GM23338 (cell line): ENCODE results near the gene GRID1. TPM values are rescaled to one million over a fixed set of nuclear protein-coding genes. Genes with fewer than 3 reads are reported as not detected.

Source experiments
- ATAC-seq: fragments of 200-7000 bp; cut with Tn5 transposase; 3 replicates; pipeline ENCODE4 v1.9.1; 2020
- DNase-seq: peaks from one replicate; pipeline ENCODE4 v3.0.0-alpha.2; 2015; ENCODE audit warnings: low spot score
- H2AFZ ChIP-seq: fragments of 200-600 bp; sonication (generic); 2 replicates; pipeline ENCODE4 v1.8.0; 2016; ENCODE audit warnings: antibody characterized with exemption, mild to moderate bottlenecking, moderate library complexity
- H3F3A ChIP-seq: fragments of 200-600 bp; sonication (generic); replicated peaks from 2 replicates; pipeline ENCODE4 v1.8.0; 2017; ENCODE audit warnings: antibody characterized with exemption, mixed run types, low read depth
- H3K27ac ChIP-seq: fragments of 200-600 bp; sonication (generic); 2 replicates; pipeline ENCODE4 v1.6.1; 2016; ENCODE audit warnings: low read depth
- H3K27me3 ChIP-seq: fragments of 200-600 bp; sonication (generic); 2 replicates; pipeline ENCODE4 v1.8.0; 2016; ENCODE audit warnings: mild to moderate bottlenecking, mixed run types, moderate library complexity; ENCODE audit not compliant: insufficient read depth
- H3K36me3 ChIP-seq: fragments of 200-600 bp; sonication (generic); 2 replicates; pipeline ENCODE4 v1.8.0; 2016; ENCODE audit warnings: mild to moderate bottlenecking; ENCODE audit not compliant: insufficient read depth
- H3K4me1 ChIP-seq: fragments of 200-600 bp; sonication (generic); 2 replicates; pipeline ENCODE4 v1.8.0; 2016; ENCODE audit warnings: mild to moderate bottlenecking, moderate library complexity; ENCODE audit not compliant: insufficient read depth
- H3K4me2 ChIP-seq: fragments of 200-600 bp; sonication (generic); 2 replicates; pipeline ENCODE4 v1.7.1; 2017; ENCODE audit warnings: mixed run types
- H3K4me3 ChIP-seq: fragments of 200-600 bp; sonication (generic); 2 replicates; pipeline ENCODE4 v1.6.1; 2016; ENCODE audit warnings: mixed run types
- H3K79me2 ChIP-seq: fragments of 200-600 bp; sonication (generic); replicated peaks from 2 replicates; pipeline ENCODE4 v1.8.0; 2017; ENCODE audit warnings: mild to moderate bottlenecking; ENCODE audit not compliant: insufficient read depth
- H3K9me2 ChIP-seq: fragments of 200-600 bp; sonication (generic); 2 replicates; pipeline ENCODE4 v1.8.0; 2017; ENCODE audit not compliant: insufficient read depth
- H4K20me1 ChIP-seq: fragments of 200-600 bp; sonication (generic); replicated peaks from 2 replicates; pipeline ENCODE4 v1.8.0; 2017; ENCODE audit warnings: mild to moderate bottlenecking; ENCODE audit not compliant: insufficient read depth
- H3K27ac Mint-ChIP-seq: 2 replicates; pipeline ENCODE4 v1.8.0; 2020; ENCODE audit warnings: inconsistent platforms, mild to moderate bottlenecking, moderate library complexity, mixed read lengths
- H3K27me3 Mint-ChIP-seq: 3 replicates; pipeline ENCODE4 v1.8.0; 2022; ENCODE audit warnings: low read depth, mild to moderate bottlenecking, moderate library complexity, mixed read lengths, inconsistent platforms; ENCODE audit not compliant: insufficient read depth, poor library complexity
- H3K36me3 Mint-ChIP-seq: 3 replicates; pipeline ENCODE4 v1.8.0; 2021; ENCODE audit warnings: low read depth, mild to moderate bottlenecking, inconsistent platforms, moderate library complexity, mixed read lengths
- H3K4me1 Mint-ChIP-seq: 3 replicates; pipeline ENCODE4 v1.8.0; 2020; ENCODE audit warnings: mild to moderate bottlenecking, inconsistent platforms, mixed read lengths
- H3K4me3 Mint-ChIP-seq: 3 replicates; pipeline ENCODE4 v1.8.0; 2021; ENCODE audit warnings: moderate library complexity, mild to moderate bottlenecking, inconsistent platforms, mixed read lengths
- H3K9me3 Mint-ChIP-seq: 3 replicates; pipeline ENCODE4 v1.8.0; 2020; ENCODE audit warnings: moderate library complexity, mild to moderate bottlenecking, inconsistent platforms, mixed read lengths
- EZH2 ChIP-seq: fragments of 200-600 bp; sonication (generic); IDR thresholded peaks from one replicate; pipeline ENCODE4 v1.8.0; 2017; ENCODE audit warnings: antibody characterized with exemption, mild to moderate bottlenecking, low read depth; ENCODE audit not compliant: unreplicated experiment
- EZH2phosphoT487 ChIP-seq: fragments of 200-600 bp; sonication (generic); IDR thresholded peaks from one replicate; pipeline ENCODE4 v1.8.1; 2018; ENCODE audit warnings: antibody characterized with exemption; ENCODE audit not compliant: unreplicated experiment
- JUNB ChIP-seq: IDR thresholded peaks from one replicate; pipeline ENCODE4 v1.6.1; 2016; ENCODE audit warnings: antibody characterized with exemption; ENCODE audit not compliant: unreplicated experiment
- NANOG ChIP-seq: IDR thresholded peaks from 2 replicates; pipeline ENCODE4 v1.6.1; 2016; ENCODE audit warnings: antibody characterized with exemption, borderline replicate concordance
- STAT1 ChIP-seq: IDR thresholded peaks from one replicate; pipeline ENCODE4 v1.6.1; 2016; ENCODE audit warnings: antibody characterized with exemption; ENCODE audit not compliant: unreplicated experiment
- ZNF114 ChIP-seq: fragments of 250-450 bp; sonication (Bioruptor Pico); IDR thresholded peaks from 2 replicates; pipeline ENCODE4 v1.5.0; 2020; ENCODE audit warnings: mild to moderate bottlenecking, moderate library complexity
- ZNF331 ChIP-seq: fragments of 250-450 bp; sonication (Bioruptor Pico); IDR thresholded peaks from 2 replicates; pipeline ENCODE4 v1.5.0; 2020; ENCODE audit warnings: low read depth, mild to moderate bottlenecking, moderate library complexity
- polyA plus RNA-seq: library from polyadenylated mRNA; unstranded; fragments of >200 nt; fragmentation: Nextera tagmentation; extraction: Ambion mirVana; gene quantifications from 2 replicates; pipeline ENCODE4 v1.2.1, GENCODE V29; 2016
- total RNA-seq: library from RNA; depleted of rRNA; stranded (reverse); fragments of >200 nt; shearing (Covaris generic); gene quantifications from 2 replicates; pipeline ENCODE4 v1.2.3, GENCODE V29; 2014
- TF ChIP-seq, protein P1 (sequence below): IDR thresholded peaks from 2 replicates; pipeline ENCODE4 v1.6.1; 2016; ENCODE audit warnings: antibody characterized with exemption
- TF ChIP-seq, protein P2 (sequence below): fragments of 250-450 bp; sonication (Bioruptor Pico); IDR thresholded peaks from 2 replicates; pipeline ENCODE4 v1.5.0; 2020; ENCODE audit warnings: mild to moderate bottlenecking, moderate library complexity
- TF ChIP-seq, protein P3 (sequence below), 2 experiments: fragments of 200-600 bp in 1 of 2; sonication (generic) in 1 of 2; conservative IDR thresholded peaks; 2 replicates each; pipeline versions ENCODE4 v1.5.1 to v1.6.1; 2016 to 2017; ENCODE audit warnings: antibody characterized with exemption in 2 of 2, low read depth in 2 of 2, mild to moderate bottlenecking in 2 of 2, moderate library complexity in 1 of 2

Gene GRID1
- total and polyA plus RNA-seq, 2 experiments from 2014 or later: 0.14 to 0.15 TPM

DNA sequence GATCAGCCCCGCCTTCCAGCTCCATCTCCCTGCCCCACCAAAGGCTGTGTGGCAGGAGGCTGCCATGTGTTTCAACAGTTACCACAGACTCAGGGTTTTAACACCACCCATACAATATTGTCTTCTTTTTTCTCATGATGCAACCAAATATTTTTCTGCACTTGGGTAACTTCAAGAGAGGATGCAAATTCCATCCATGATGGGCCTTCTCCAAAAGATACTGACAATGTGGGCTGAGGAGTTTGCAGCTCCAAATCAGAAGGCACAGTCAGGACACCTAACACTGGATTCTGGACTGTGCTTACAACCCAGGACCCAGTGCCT, 347.9 kb downstream of the GRID1 start:
- no peak overlapping the region for H3K27ac Mint-ChIP-seq
- no peak overlapping the region for H3K4me3 Mint-ChIP-seq
- no peaks in the 10 kb centered on the region for H3K4me1 Mint-ChIP-seq
- H2AFZ ChIP-seq: no peak overlapping the region
- TF ChIP-seq NANOG (no peak), EZH2phosphoT487 (no peak), JUNB (no peak), ZNF331 (CRISPR knock-in tag) (no peak), STAT1 (no peak)
- H3K9me3 Mint-ChIP-seq: peaks cover 82% of the 10 kb centered on the region
- no peaks in the 10 kb centered on the region for H3F3A ChIP-seq
- no peaks in the 10 kb centered on the region for H4K20me1 ChIP-seq
- no peaks in the 10 kb centered on the region for H3K4me1 ChIP-seq
- DNase-seq: no peak
- H3K36me3 ChIP-seq: no peaks in the 10 kb centered on the region
- H3K4me2 ChIP-seq: no peak overlapping the region
- no peaks in the 10 kb centered on the region for H3K79me2 ChIP-seq
- H3K36me3 Mint-ChIP-seq: peaks cover 4% of the 10 kb centered on the region; the same call in 2 of the 3 replicates
- no peak overlapping the region for H3K4me3 ChIP-seq
- no peaks in the 10 kb centered on the region for H3K27me3 ChIP-seq
- no peaks in the 10 kb centered on the region for H3K9me2 ChIP-seq
- ATAC-seq: no peak
- H3K27ac ChIP-seq: no peak overlapping the region
- H3K27me3 Mint-ChIP-seq: peaks cover 3% of the 10 kb centered on the region

DNA sequence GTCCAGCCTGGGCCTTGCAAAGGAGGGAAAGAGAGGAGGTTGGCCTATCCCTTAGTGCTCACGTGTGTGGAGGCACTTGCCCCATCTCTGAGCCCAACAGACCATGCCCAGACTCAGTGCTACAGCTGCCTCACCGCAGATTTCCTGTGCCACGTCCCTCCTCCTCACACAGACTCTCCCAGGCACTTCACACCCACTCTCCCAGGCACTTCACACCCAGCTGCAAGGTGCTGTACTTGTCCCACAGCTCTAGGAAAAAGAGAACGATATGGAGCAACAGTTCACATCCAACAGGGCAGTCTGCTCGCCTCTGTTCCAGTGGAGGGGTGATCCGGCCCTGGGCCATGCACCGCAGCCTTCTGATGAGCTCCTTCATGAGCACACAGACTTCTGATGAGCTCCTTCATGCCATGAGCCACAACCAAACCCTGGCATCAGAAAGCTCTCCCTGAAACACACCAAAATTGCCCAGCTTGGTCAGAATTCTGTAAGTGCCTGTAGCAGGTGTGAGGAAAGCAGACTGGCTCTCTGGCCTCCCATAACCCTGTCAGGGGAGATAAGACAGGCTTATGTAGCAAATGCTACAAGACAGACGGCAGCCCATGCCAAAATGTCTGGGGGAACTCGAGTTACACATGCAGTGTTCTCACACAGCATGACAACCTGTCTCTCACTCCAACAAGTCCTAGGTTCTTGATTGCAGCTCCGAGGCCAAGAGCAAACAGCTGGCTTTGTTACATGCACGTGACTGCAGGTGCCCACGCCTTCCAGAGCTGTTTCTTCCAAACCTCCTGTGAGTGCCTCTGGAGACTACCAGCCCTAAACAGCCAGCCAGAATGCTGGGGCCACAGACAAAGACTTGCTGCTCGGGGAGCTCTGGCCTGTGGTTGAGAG, 348.5 kb downstream of the GRID1 start:
- H3K27ac Mint-ChIP-seq: no peak overlapping the region
- no peak for TF ChIP-seq EZH2phosphoT487
- no peak for TF ChIP-seq EZH2
- TF ChIP-seq ZNF114 (CRISPR knock-in tag): no peak
- TF ChIP-seq, protein P1, sequence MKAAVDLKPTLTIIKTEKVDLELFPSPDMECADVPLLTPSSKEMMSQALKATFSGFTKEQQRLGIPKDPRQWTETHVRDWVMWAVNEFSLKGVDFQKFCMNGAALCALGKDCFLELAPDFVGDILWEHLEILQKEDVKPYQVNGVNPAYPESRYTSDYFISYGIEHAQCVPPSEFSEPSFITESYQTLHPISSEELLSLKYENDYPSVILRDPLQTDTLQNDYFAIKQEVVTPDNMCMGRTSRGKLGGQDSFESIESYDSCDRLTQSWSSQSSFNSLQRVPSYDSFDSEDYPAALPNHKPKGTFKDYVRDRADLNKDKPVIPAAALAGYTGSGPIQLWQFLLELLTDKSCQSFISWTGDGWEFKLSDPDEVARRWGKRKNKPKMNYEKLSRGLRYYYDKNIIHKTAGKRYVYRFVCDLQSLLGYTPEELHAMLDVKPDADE: no peak
- TF ChIP-seq ZNF331 (CRISPR knock-in tag): no peak
- TF ChIP-seq, protein P2, sequence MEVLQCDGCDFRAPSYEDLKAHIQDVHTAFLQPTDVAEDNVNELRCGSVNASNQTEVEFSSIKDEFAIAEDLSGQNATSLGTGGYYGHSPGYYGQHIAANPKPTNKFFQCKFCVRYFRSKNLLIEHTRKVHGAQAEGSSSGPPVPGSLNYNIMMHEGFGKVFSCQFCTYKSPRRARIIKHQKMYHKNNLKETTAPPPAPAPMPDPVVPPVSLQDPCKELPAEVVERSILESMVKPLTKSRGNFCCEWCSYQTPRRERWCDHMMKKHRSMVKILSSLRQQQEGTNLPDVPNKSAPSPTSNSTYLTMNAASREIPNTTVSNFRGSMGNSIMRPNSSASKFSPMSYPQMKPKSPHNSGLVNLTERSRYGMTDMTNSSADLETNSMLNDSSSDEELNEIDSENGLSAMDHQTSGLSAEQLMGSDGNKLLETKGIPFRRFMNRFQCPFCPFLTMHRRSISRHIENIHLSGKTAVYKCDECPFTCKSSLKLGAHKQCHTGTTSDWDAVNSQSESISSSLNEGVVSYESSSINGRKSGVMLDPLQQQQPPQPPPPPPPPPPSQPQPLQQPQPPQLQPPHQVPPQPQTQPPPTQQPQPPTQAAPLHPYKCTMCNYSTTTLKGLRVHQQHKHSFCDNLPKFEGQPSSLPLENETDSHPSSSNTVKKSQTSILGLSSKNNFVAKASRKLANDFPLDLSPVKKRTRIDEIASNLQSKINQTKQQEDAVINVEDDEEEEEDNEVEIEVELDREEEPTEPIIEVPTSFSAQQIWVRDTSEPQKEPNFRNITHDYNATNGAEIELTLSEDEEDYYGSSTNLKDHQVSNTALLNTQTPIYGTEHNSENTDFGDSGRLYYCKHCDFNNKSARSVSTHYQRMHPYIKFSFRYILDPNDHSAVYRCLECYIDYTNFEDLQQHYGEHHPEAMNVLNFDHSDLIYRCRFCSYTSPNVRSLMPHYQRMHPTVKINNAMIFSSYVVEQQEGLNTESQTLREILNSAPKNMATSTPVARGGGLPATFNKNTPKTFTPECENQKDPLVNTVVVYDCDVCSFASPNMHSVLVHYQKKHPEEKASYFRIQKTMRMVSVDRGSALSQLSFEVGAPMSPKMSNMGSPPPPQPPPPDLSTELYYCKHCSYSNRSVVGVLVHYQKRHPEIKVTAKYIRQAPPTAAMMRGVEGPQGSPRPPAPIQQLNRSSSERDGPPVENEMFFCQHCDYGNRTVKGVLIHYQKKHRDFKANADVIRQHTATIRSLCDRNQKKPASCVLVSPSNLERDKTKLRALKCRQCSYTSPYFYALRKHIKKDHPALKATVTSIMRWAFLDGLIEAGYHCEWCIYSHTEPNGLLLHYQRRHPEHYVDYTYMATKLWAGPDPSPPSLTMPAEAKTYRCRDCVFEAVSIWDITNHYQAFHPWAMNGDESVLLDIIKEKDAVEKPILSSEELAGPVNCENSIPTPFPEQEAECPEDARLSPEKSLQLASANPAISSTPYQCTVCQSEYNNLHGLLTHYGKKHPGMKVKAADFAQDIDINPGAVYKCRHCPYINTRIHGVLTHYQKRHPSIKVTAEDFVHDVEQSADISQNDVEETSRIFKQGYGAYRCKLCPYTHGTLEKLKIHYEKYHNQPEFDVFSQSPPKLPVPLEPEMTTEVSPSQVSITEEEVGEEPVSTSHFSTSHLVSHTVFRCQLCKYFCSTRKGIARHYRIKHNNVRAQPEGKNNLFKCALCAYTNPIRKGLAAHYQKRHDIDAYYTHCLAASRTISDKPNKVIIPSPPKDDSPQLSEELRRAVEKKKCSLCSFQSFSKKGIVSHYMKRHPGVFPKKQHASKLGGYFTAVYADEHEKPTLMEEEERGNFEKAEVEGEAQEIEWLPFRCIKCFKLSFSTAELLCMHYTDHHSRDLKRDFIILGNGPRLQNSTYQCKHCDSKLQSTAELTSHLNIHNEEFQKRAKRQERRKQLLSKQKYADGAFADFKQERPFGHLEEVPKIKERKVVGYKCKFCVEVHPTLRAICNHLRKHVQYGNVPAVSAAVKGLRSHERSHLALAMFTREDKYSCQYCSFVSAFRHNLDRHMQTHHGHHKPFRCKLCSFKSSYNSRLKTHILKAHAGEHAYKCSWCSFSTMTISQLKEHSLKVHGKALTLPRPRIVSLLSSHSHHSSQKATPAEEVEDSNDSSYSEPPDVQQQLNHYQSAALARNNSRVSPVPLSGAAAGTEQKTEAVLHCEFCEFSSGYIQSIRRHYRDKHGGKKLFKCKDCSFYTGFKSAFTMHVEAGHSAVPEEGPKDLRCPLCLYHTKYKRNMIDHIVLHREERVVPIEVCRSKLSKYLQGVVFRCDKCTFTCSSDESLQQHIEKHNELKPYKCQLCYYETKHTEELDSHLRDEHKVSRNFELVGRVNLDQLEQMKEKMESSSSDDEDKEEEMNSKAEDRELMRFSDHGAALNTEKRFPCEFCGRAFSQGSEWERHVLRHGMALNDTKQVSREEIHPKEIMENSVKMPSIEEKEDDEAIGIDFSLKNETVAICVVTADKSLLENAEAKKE: no peak
- TF ChIP-seq, protein P3, sequence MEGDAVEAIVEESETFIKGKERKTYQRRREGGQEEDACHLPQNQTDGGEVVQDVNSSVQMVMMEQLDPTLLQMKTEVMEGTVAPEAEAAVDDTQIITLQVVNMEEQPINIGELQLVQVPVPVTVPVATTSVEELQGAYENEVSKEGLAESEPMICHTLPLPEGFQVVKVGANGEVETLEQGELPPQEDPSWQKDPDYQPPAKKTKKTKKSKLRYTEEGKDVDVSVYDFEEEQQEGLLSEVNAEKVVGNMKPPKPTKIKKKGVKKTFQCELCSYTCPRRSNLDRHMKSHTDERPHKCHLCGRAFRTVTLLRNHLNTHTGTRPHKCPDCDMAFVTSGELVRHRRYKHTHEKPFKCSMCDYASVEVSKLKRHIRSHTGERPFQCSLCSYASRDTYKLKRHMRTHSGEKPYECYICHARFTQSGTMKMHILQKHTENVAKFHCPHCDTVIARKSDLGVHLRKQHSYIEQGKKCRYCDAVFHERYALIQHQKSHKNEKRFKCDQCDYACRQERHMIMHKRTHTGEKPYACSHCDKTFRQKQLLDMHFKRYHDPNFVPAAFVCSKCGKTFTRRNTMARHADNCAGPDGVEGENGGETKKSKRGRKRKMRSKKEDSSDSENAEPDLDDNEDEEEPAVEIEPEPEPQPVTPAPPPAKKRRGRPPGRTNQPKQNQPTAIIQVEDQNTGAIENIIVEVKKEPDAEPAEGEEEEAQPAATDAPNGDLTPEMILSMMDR (conservative IDR thresholded peaks at IDR 0.05; ENCODE audit: low read depth in 2 of 2): no peak
- no peak for TF ChIP-seq JUNB

More for the DNA sequence above, 348.5 kb downstream of the GRID1 start:
- H4K20me1 ChIP-seq: no peaks in the 10 kb centered on the region
- no peaks in the 10 kb centered on the region for H3K4me1 ChIP-seq
- H3K36me3 ChIP-seq: no peaks in the 10 kb centered on the region
- H3K36me3 Mint-ChIP-seq: no peaks in the 10 kb centered on the region; the same call in 2 of the 3 replicates
- no peaks in the 10 kb centered on the region for H3K27me3 ChIP-seq
- H3F3A ChIP-seq: no peaks in the 10 kb centered on the region
- H3K79me2 ChIP-seq: no peaks in the 10 kb centered on the region
- H2AFZ ChIP-seq: no peak overlapping the region
- no peak overlapping the region for H3K4me2 ChIP-seq
- no peak overlapping the region for H3K4me3 Mint-ChIP-seq
- H3K27ac ChIP-seq: no peak overlapping the region
- H3K4me1 Mint-ChIP-seq: no peaks in the 10 kb centered on the region
- no peaks in the 10 kb centered on the region for H3K9me2 ChIP-seq
- peaks cover 3% of the 10 kb centered on the region for H3K27me3 Mint-ChIP-seq
- ATAC-seq (no peak), DNase-seq (no peak)
- H3K9me3 Mint-ChIP-seq: peaks cover 80% of the 10 kb centered on the region
- no peak overlapping the region for H3K4me3 ChIP-seq
